HG03045 (cell line): ENCODE results near the gene TSR1.

Experiments
- ATAC-seq: cut with Tn5 transposase; IDR thresholded peaks from one replicate; pipeline ENCODE4 v1.9.1; 2021; ENCODE audit warnings: mild to moderate bottlenecking, moderate library complexity; ENCODE audit not compliant: unreplicated experiment

The TSR1 gene

GRCh38 chr17:2336215-2336851, at the start of gene TSR1:
TSS of gene TSR1 (minus strand) at chr17:2336457. CDS start at chr17:2336427, 30 bp downstream.
- peak; percentile 84 for ATAC-seq

- no peak for ATAC-seq
These were observed 49.3 kb upstream of the TSR1 start for GRCh38 chr17:2385240-2386210.

- ATAC-seq: no peak
These were observed 48.3 kb upstream of the TSR1 start for GRCh38 chr17:2384439-2385127.

DNA sequence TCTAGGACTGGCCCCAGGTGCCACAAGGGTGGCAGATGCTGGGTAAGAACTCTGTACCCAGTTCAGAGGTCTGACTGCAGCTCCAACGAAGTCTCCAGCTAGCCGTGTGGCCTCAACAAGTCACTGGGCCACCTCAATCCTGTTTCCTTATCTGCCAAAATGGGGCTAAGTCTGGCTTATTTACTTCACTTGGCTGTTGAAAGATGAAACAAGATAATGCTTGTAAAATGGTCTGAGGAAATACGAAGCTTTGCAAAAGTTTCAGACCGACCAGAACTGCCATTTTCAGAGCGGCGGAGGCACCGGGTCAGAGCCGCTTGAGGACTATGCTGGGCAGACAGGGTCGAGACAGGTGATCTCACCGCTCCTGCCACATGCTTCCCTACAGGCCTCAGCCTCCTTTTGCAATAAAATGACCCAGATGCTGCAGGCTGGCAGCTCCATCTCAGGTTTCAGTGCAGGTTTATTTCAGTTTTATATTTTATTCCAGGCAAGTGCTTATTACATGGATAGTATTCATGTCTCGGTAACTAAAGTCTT, 47.4 kb upstream of the TSR1 start:
- ATAC-seq: no peak

DNA sequence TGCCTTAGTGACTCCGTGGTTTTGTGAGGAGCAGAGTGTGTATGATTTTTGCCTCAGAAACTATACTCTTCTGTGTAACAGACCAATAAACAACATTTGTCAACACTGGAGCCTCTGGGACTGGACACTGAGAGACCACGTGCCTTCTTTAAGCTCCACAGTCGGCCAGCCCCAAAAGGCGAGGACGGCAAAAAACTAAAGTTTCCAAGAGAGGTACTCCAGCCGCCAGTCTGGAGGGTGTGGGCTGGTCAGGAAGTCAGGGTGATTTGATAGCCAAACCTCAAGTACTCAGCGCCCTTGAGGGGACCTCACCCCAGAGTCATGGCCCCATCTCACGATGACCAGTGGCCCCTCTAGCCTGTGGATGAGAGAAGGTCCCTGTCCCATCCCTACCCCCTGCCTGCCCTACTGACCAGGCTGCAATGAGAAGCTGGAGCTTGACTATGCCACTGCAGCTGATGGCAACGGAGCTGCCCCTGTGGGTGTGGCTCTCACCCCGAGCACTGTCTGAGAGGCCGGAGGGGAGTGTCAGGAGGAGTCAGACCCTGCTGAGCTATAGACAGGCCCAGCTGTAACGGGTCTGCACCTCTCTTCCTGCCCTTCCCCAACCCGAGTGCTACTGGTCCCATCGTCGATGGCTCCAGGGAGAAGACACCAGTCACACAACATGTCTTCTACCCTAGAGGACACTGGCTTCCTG, 44.8 kb upstream of the TSR1 start:
- no peak for ATAC-seq

DNA sequence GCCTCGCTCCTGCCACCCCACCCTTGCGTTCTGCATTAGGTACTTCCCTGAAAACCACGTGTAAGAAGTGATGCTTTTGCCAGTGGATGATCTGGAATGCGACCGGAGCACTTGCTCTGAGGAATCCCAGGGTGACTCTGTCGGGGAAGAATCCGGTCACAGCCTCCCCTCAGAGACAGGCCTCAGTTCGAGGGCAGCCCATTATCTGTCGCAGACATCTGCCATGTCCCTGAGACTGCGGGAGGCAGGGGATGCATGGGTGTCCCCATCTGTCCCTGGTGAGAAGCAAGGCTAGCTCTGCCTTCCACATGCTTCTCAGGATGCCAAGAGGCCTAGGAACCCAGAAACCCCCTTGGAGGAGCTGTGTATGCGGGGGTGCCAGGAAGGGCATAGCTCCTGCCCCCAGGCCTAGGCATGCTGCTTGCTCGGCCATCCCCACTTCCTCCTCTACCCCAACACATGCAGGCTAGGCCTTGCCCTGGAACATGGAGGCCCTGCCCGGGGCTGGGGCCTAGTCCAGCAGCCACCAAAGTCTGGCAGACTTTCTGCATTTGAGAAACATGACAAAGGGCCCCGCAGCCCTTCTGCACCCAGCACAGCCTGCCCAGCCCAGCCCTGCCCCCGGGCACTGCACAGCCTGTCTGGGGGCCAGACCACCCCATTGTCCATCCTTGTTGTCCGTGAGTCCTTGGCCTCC, 44.1 kb upstream of the TSR1 start:
- no peak for ATAC-seq

DNA sequence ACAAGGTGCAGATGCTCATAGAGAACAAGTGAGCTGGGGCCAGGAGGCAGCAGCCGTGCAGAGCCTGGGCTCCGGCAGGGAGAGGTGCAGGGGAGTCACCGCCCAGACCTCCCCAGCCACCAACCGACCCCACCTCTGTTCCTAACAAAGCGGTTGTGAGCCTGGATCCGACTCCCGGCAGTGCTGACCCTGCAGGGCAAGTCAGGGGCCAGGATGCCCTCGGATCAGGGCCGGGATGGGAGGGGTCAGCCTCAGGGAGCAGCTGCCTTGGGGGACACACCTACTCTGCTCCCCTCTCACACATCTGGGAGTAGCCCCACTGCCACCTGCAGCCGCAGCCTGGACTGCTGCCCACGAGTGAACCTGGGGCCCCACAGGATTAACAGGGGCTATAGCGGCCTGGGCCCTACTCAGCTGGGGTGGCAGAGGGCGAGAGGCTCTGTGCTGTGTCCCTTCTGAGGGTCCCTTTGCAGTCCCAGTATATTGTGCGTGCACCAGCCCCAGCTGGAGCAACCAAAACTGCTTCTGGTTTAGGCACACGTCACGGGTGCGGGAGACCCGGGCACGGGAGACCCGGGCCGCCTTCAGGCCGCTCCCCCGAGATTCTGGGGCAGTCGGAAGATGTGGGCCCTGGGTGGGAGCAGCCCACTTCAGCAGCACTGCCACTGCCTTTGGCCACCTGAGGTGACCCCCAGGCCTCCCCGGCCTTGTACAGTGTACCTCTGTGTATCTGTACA, 43.4 kb upstream of the TSR1 start:
- no peak for ATAC-seq

- ATAC-seq: no peak
These were observed 42.6 kb upstream of the TSR1 start for GRCh38 chr17:2378905-2379304.

- no peak for ATAC-seq
These were observed 41.4 kb upstream of the TSR1 start for GRCh38 chr17:2377659-2378058.

DNA sequence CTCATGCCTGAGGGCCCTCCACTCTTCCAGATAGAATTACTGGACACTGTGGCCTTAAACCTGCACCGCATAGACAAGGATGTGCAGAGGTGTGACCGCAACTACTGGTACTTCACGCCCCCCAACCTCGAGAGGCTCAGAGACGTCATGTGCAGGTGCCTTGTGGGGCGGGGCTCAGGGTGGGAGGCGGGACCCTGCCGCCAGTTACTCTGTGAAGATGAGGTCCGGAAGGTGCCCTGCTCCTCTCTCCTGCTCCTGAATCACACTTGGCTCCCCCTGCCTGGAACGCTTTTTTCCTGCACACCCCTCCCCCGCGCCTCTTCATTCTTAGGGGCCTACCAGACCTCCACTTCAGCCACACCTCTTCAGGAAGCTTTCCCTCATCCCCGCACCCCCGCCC, 39.9 kb upstream of the TSR1 start:
- no peak for ATAC-seq

DNA sequence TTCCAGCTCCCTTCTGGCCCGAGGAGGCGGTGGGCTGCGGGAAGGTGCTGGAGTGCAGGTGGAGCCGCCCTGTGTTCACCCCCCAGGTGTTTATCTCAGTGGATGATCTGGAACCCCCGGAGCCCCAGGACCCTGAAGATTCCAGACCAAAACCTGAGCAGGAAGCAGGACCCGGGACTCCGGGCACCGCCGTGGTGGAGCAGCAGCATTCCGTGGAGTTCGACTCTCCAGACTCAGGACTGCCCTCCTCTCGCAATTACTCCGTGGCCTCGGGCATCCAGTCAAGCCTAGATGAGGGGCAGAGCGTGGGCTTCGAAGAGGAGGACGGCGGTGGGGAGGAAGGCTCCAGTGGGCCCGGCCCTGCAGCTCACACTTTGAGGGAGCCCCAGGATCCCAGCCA, 39.1 kb upstream of the TSR1 start:
- no peak for ATAC-seq

- no peak for ATAC-seq
These were observed 38.5 kb upstream of the TSR1 start for GRCh38 chr17:2374549-2375285.

- no peak for ATAC-seq
These were observed 36.9 kb upstream of the TSR1 start for GRCh38 chr17:2373179-2373578.

DNA sequence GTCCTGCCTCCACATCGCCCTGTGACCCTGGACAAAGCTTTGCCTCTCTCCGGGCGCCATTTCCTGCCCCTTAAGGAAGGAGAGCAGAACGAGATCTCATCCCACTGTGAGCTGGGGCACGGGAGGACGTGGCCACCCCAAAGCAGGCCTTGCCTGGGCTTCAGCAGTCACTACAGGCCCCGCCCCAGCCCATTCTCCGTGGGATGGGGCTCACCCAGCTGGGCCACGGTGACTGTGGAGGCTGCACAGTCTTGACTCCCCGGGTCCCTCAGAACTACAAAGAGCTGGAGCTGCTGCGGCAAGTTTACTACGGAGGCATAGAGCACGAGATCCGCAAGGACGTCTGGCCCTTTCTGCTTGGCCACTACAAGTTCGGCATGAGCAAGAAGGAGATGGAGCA, 36.4 kb upstream of the TSR1 start:
- ATAC-seq: no peak

DNA sequence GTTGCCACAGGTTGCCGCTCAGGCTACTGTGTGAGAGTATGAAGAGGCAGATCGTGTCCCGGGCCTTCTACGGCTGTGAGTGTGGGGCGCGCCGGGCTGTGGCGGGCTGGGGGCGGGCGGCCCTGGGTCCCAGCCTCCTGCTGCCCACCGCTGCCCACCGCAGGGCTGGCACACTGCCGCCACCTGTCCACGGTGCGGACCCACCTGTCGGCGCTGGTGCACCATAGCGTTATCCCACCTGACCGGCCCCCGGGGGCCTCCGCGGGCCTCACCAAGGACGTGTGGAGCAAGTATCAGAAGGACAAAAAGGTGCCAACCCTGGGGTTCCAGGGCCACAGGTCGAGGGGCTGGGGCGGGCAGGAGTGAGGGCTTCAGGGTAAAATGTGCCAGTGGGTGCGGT, 35.9 kb upstream of the TSR1 start:
- no peak for ATAC-seq

DNA sequence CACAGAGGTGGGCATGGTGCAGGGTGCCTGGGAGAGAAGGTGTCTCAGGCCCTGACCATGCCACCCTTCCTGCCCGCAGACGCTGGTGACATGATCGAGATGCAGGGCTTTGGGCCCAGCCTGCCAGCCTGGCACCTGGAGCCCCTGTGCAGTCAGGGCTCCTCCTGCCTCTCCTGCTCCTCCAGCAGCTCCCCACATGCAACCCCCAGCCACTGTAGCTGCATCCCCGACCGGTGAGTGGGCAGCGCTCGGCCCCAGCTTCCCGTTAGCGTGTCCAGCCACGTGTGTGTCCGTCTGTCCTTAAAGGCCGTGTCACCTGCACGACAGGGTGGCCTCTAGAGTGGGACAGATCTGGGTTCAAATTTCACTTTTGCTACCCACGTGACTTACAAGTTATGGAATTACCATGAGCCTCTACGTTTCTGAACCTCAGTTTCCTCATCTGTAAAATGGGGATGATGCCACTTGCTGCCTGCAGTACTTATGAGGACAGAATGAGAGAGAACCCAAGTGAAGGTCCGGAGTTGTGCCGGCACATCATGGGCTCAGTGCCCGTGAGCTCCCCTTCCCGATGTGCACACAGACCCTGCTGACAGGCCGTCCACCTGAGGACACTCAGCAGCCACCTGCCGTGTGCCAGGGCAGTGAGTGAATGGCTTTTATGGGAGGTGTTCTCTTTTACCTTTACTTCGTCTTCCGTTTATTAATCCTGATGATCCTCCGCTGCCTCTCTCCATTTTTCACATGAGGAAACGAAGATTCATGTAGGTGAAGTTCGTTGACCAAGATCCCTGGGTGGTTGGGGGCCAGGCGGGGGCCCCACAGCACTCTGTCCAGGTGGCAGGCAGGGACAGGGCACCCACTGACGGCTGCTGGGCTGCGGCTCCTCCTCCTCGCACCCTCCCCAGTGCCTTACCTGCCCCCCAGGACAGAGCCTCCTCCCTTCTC, 35.2 kb upstream of the TSR1 start:
- ATAC-seq: no peak

DNA sequence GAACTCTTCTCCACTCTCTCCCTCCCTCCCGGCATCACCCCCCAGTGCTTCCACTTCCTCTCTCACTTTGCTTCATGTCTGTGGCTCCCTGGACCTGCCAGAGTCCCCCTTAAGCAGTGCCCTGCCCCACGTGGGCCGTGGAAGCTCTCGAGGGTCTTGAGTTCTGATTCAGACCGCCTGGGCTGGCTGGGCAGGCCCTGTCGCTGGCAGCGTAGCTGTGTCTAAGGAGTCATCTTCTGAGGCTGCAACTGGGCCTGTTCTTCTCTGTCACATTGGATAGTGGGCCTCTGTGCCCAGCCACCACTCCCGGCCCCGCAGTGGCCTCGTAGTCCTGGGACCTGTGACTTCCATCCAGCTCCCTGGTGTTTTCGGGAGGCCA, 33.9 kb upstream of the TSR1 start:
- no peak for ATAC-seq
